GM12891 (cell line): Measurements from ENCODE around the gene VNN1.

Experiments
- POLR2AphosphoS5 ChIP-seq: IDR thresholded peaks from 2 replicates; pipeline ENCODE4 v1.6.1; 2011; ENCODE audit warnings: low read depth, low read length, control low read depth
- POU2F2 ChIP-seq: IDR thresholded peaks from 2 replicates; pipeline ENCODE4 v1.6.1; 2011; ENCODE audit warnings: low read depth, mild to moderate bottlenecking, control low read depth, low read length, moderate library complexity
- TAF1 ChIP-seq: IDR thresholded peaks from 2 replicates; pipeline ENCODE4 v1.6.1; 2011; ENCODE audit warnings: low read depth, low read length, control low read depth

DNA sequence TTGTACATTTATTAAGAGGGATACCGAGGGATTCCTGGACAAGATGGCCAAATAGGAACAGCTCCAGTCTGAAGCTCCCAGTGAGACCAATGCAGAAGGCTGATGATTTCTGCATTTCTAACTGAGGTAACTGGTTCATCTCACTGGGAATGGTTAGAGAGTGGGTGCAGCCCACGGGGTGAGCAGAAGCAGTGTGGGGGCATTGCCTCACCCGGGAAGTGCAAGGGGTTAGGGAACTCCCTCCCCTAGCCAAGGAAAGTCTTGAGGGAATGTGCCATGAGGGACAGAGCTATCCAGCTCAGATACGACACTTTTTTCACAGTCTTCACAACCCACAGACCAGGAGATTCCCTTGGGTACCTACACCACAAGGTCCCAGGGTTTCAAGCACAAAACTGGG, 79.1 kb downstream of the VNN1 start:
- TF ChIP-seq POLR2AphosphoS5 (no peak), POU2F2 (no peak), TAF1 (no peak)
